Liver (tissue), 9 donors: ENCODE results near the gene TAC3. TPM values are rescaled to one million over a fixed set of nuclear protein-coding genes. Genes with fewer than 3 reads are reported as not detected.

ENCODE experiments used
- DNase-seq: peaks from one replicate; pipeline ENCODE4 v3.0.0-alpha.2; 2017; ENCODE audit warnings: low spot score
- H3K27ac ChIP-seq, 2 donors: one replicate each; pipeline ENCODE4 v1.7.0; 2013; ENCODE audit warnings: inconsistent platforms in 2 of 2, low read length in 2 of 2, control low read depth in 1 of 2, low read depth in 1 of 2, mild to moderate bottlenecking in 1 of 2
- H3K27me3 ChIP-seq, 4 donors: one replicate each; pipeline versions ENCODE4 v1.6.1 to v1.7.0; 2013; ENCODE audit warnings: low read length in 3 of 4, inconsistent platforms in 1 of 4, mild to moderate bottlenecking in 1 of 4, moderate library complexity in 1 of 4; ENCODE audit not compliant: control insufficient read depth in 4 of 4, insufficient read depth in 4 of 4
- H3K36me3 ChIP-seq, 4 donors: one replicate each; pipeline versions ENCODE4 v1.6.1 to v1.7.0; 2013; ENCODE audit warnings: low read length in 3 of 4, mild to moderate bottlenecking in 3 of 4, low read depth in 1 of 4, moderate library complexity in 1 of 4; ENCODE audit not compliant: control insufficient read depth in 4 of 4, insufficient read depth in 3 of 4
- H3K4me1 ChIP-seq, 4 donors: one replicate each; pipeline versions ENCODE4 v1.6.1 to v1.7.0; 2013; ENCODE audit warnings: low read length in 3 of 4, mild to moderate bottlenecking in 3 of 4, moderate library complexity in 1 of 4; ENCODE audit not compliant: control insufficient read depth in 4 of 4, insufficient read depth in 4 of 4
- H3K4me3 ChIP-seq, 3 donors: one replicate each; pipeline versions ENCODE4 v1.6.1 to v1.7.0; 2013; ENCODE audit warnings: low read length in 3 of 3, control low read depth in 1 of 3, low read depth in 1 of 3, mild to moderate bottlenecking in 1 of 3
- H3K9ac ChIP-seq, 2 donors: one replicate each; pipeline ENCODE4 v1.7.0; 2013; ENCODE audit warnings: low read length in 2 of 2, mild to moderate bottlenecking in 2 of 2, moderate library complexity in 2 of 2, control low read depth in 1 of 2, low read depth in 1 of 2
- H3K9me3 ChIP-seq, 4 donors: one replicate each; pipeline versions ENCODE4 v1.6.1 to v1.7.0; 2013; ENCODE audit warnings: low read length in 3 of 4; ENCODE audit not compliant: control insufficient read depth in 4 of 4
- EGR1 ChIP-seq, 2 donors: IDR thresholded peaks; 2 replicates each; pipeline ENCODE4 v1.6.1; 2016 to 2018; ENCODE audit warnings: antibody characterized with exemption in 2 of 2, low read depth in 2 of 2
- FOXA1 ChIP-seq: IDR thresholded peaks from 2 replicates; pipeline ENCODE4 v1.6.1; 2016; ENCODE audit warnings: antibody characterized with exemption
- FOXA2 ChIP-seq: IDR thresholded peaks from 2 replicates; pipeline ENCODE4 v1.6.1; 2016; ENCODE audit warnings: antibody characterized with exemption
- GABPA ChIP-seq, 2 donors: IDR thresholded peaks in 1 of 2; conservative IDR thresholded peaks in 1 of 2; 2 replicates each; pipeline ENCODE4 v1.6.1; 2016; ENCODE audit warnings: antibody characterized with exemption in 2 of 2, mild to moderate bottlenecking in 1 of 2, moderate library complexity in 1 of 2
- HNF4A ChIP-seq, 2 donors: conservative IDR thresholded peaks; 2 replicates each; pipeline ENCODE4 v1.6.1; 2016; ENCODE audit warnings: antibody characterized with exemption in 2 of 2, mild to moderate bottlenecking in 2 of 2
- HNF4G ChIP-seq: IDR thresholded peaks from 2 replicates; pipeline ENCODE4 v1.6.1; 2016; ENCODE audit warnings: antibody characterized with exemption
- JUND ChIP-seq, 2 donors: IDR thresholded peaks; 2 replicates each; pipeline ENCODE4 v1.6.1; 2016; ENCODE audit warnings: antibody characterized with exemption in 2 of 2
- NR2F2 ChIP-seq: IDR thresholded peaks from 2 replicates; pipeline ENCODE4 v1.6.1; 2016; ENCODE audit warnings: antibody characterized with exemption
- RAD21 ChIP-seq, 2 donors: IDR thresholded peaks; 2 replicates each; pipeline ENCODE4 v1.6.1; 2016; ENCODE audit warnings: antibody characterized with exemption in 2 of 2, mild to moderate bottlenecking in 2 of 2
- RXRA ChIP-seq, 2 donors: IDR thresholded peaks; 2 replicates each; pipeline ENCODE4 v1.6.1; 2017 to 2018; ENCODE audit warnings: antibody characterized with exemption in 2 of 2, mild to moderate bottlenecking in 1 of 2
- SP1 ChIP-seq: IDR thresholded peaks from 2 replicates; pipeline ENCODE4 v1.6.1; 2018; ENCODE audit warnings: antibody characterized with exemption, mild to moderate bottlenecking
- TAF1 ChIP-seq: conservative IDR thresholded peaks from 2 replicates; pipeline ENCODE4 v1.6.1; 2016; ENCODE audit warnings: antibody characterized with exemption, mild to moderate bottlenecking
- YY1 ChIP-seq: IDR thresholded peaks from 2 replicates; pipeline ENCODE4 v1.6.1; 2016; ENCODE audit warnings: antibody characterized with exemption, mild to moderate bottlenecking
- ZBTB33 ChIP-seq: IDR thresholded peaks from 2 replicates; pipeline ENCODE4 v1.6.1; 2016; ENCODE audit warnings: antibody characterized with exemption
- WGBS: extraction: QIAGEN DNeasy Blood & Tissue Kit; methylation state at CpG from one replicate; pipeline ENCODE4 v1.1.7; 2013; 5-methylcytosine and 5-hydroxymethylcytosine counted together
- polyA plus RNA-seq, 2 donors: library from polyadenylated mRNA; stranded (reverse) in 1 of 2; unstranded in 1 of 2; fragments of 200-250 nt in 1 of 2; fragments of >200 nt in 1 of 2; fragmentation: Nextera tagmentation in 1 of 2; extraction: Ambion mirVana in 1 of 2; gene quantifications; one replicate each; pipeline versions ENCODE4 v1.2.1 to v1.2.3, GENCODE V29; 2013 to 2015
- total RNA-seq, 2 donors: library from RNA; depleted of rRNA; stranded (reverse); fragments of >200 nt; gene quantifications; one replicate each; pipeline ENCODE4 v1.2.3, GENCODE V29; 2014
- TF ChIP-seq, protein P1 (sequence below): IDR thresholded peaks from 2 replicates; pipeline ENCODE4 v1.6.1; 2016; ENCODE audit warnings: antibody characterized with exemption
- TF ChIP-seq, protein P2 (sequence below): IDR thresholded peaks from 2 replicates; pipeline ENCODE4 v1.6.1; 2016; ENCODE audit warnings: antibody characterized with exemption
- TF ChIP-seq, protein P3 (sequence below): fragments of 150-350 bp; IDR thresholded peaks from 2 replicates; pipeline ENCODE4 v1.5.1; 2017; ENCODE audit warnings: improper control_type of control experiment, low read depth, low read length; ENCODE audit not compliant: missing input control
- donor health status: healthy.
- donor health status: healthy.
- donor health status: healthy.
- donor health status: healthy.
- donor health status: healthy.

Gene TAC3
- total and polyA plus RNA-seq, 4 donors = not detected

- TF ChIP-seq TAF1 (no peak), YY1 (no peak), RAD21 (IDR thresholded peaks at IDR 0.05) (no peak)
Measured at GRCh38 chr12:57011438-57012424, 4.6 kb downstream of the TAC3 start (continued).

DNA sequence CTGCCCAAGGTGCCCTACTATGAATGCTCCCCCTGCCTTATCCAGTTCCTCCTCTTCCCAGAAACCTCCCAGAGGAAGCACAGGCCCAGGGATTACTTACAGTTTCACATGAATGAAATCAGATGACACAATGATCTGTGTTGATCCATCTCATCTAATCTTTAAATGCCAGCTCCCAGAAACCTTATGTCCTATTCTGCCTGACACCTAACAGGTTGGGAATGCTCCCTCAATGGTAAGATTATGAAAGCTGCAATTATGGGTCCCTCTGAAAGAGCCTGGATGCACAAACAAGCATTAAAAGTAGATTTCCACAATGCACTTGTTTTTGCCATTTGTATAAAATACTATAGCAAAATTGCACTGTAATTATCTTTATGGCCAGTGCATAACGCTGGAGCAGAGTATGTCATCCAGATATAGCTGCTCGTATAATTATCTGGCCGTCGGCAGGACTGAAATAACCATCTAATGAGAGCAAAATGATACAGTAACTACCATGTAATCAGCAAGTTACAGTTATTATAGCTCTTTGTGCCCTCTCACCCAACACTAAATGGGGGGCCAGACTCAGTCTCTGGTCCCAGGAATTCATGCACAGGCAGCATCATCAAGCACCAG lies 5.6 kb downstream of the TAC3 start:
- H3K27ac ChIP-seq = no peak overlapping the region
- H3K4me3 ChIP-seq = no peak overlapping the region
- TF ChIP-seq EGR1 (IDR thresholded peaks at IDR 0.05; ENCODE audit: low read depth in 2 of 2) (no peak), FOXA1 (no peak), FOXA2 (no peak), HNF4G (no peak), NR2F2 (no peak), HNF4A (conservative IDR thresholded peaks at IDR 0.05) (no peak), JUND (IDR thresholded peaks at IDR 0.05) (no peak), YY1 (no peak), ZBTB33 (no peak)
- TF ChIP-seq, protein P1, sequence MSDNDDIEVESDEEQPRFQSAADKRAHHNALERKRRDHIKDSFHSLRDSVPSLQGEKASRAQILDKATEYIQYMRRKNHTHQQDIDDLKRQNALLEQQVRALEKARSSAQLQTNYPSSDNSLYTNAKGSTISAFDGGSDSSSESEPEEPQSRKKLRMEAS = no peak
- TF ChIP-seq, protein P2, sequence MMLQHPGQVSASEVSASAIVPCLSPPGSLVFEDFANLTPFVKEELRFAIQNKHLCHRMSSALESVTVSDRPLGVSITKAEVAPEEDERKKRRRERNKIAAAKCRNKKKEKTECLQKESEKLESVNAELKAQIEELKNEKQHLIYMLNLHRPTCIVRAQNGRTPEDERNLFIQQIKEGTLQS = no peak
- TF ChIP-seq, protein P3, sequence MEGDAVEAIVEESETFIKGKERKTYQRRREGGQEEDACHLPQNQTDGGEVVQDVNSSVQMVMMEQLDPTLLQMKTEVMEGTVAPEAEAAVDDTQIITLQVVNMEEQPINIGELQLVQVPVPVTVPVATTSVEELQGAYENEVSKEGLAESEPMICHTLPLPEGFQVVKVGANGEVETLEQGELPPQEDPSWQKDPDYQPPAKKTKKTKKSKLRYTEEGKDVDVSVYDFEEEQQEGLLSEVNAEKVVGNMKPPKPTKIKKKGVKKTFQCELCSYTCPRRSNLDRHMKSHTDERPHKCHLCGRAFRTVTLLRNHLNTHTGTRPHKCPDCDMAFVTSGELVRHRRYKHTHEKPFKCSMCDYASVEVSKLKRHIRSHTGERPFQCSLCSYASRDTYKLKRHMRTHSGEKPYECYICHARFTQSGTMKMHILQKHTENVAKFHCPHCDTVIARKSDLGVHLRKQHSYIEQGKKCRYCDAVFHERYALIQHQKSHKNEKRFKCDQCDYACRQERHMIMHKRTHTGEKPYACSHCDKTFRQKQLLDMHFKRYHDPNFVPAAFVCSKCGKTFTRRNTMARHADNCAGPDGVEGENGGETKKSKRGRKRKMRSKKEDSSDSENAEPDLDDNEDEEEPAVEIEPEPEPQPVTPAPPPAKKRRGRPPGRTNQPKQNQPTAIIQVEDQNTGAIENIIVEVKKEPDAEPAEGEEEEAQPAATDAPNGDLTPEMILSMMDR = no peak
- H3K27me3 ChIP-seq = no peaks in the 10 kb centered on the region
- no peaks in the 10 kb centered on the region for H3K36me3 ChIP-seq
- no peak overlapping the region for H3K9ac ChIP-seq
- no peak for DNase-seq
- peaks cover 0 to 6% (median 4%) of the 10 kb centered on the region in 4 donors for H3K4me1 ChIP-seq
- H3K9me3 ChIP-seq = no peaks in the 10 kb centered on the region
- 89% methylated on average over 4 of the region's 4 CpGs for whole genome bisulfite sequencing

DNA sequence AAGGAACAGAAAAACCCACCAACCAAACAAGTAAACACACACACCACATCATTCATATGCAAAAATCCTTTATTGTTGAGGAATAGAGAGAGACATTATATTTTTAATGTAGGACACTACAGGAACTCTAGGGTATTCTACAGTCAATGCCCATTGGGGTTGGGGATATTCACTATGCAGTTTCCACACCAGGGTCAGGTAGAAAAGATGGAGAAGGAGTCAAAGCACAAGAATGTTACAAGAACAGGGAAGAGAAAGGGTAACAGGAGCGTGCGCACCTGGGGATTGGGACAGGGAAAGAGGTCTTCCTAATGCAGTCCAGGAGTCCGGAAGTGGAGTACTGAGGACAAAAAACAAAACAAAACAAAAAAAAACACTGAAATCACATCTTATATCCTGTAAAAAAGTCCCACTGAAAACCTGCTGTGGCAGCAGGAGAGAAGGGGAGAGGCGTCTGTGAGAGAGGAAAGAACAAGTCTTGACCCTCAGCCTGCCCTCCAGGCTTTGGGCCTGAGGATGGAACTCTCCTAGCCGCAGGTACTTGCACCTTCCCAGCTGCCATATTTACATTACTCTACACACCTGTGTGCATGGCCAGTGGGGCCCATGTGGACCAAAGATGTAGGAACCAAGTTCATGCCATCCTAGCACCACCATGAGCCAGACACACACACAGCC lies 6.2 kb downstream of the TAC3 start:
- Histone ChIP-seq H3K27ac (no peak overlapping the region), H3K27me3 (no peaks in the 10 kb centered on the region), H3K9me3 (no peaks in the 10 kb centered on the region), H3K4me1 (peaks cover 0 to 13% (median 10%) of the 10 kb centered on the region in 4 donors), H3K9ac (no peak overlapping the region), H3K36me3 (no peaks in the 10 kb centered on the region), H3K4me3 (no peak overlapping the region)
- DNase-seq = no peak
- 87% methylated on average over 5 of the region's 5 CpGs for WGBS
- TF ChIP-seq NR2F2 (no peak), RAD21 (IDR thresholded peaks at IDR 0.05) (no peak), JUND (IDR thresholded peaks at IDR 0.05) (no peak), GABPA (IDR thresholded peaks at IDR 0.05 in 1 of 2, conservative IDR thresholded peaks at IDR 0.05 in 1 of 2) (no peak), TAF1 (no peak), HNF4A (conservative IDR thresholded peaks at IDR 0.05) (no peak), ZBTB33 (no peak), FOXA1 (no peak), SP1 (no peak), RXRA (IDR thresholded peaks at IDR 0.05) (no peak)
- TF ChIP-seq, protein P3 = no peak
